Measurements from ENCODE around the gene TMEM218.

Gene TMEM218

GRCh38 chr11:125111343-125112207 lies at the start of gene TMEM218:
Gene TMEM218 (minus strand): TSS chr11:125111626. CDS start chr11:125102241, 9,385 bp downstream.
- TF ChIP-seq TSHZ2 (CRISPR knock-in tag; IDR thresholded peaks at IDR 0.05), result peak; percentile 17; the same call in 1 of the 2 replicates
- no peak for TF ChIP-seq ZFP30 (CRISPR knock-in tag; IDR thresholded peaks at IDR 0.05)
- TF ChIP-seq SNAI2 (CRISPR knock-in tag; IDR thresholded peaks at IDR 0.05), result 0 out of 2 replicates have a peak, but pooled peaks have one; percentile 48
- ATAC-seq, result peak; percentile 100

DNA sequence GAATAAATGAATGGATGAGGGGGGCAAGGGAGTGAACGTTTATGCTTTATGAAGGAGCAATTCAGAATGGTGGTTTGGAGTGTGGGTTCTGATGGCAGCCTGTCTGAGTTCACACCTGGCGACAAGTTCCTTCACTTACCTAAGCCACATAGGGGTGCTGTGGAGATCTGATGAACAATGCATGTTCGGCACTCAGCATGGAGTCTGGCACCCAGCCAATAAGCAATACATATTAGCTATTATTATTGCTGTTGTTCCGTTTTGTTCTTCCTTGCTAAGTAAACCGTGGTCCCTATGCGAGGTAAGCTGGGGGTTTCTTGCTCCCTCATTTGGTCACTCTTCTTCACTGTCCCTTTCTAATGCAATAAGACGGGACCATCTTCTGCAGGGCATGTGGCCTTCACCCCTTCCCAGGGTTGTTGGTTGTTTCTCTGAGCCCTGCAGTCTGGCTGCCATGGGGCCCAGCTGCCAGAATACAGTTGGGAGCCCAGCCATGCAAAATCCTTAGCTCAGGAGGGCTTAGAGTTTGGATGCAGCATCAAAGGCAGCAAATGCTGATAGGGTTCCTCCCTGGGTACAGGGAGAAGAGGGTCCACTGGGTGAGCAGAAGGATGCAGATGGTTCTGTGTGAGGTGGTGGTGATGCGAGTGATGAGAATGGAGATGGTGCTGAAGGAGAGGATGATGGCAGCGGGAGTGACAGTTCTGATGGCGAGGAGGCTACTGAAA lies 46.7 kb upstream of the TMEM218 start:
- no peak for TF ChIP-seq ZNF70 (CRISPR knock-in tag; IDR thresholded peaks at IDR 0.05)
- TF ChIP-seq ZFP30 (CRISPR knock-in tag; IDR thresholded peaks at IDR 0.05), result no peak
- TF ChIP-seq CSDC2 (CRISPR knock-in tag; IDR thresholded peaks at IDR 0.05), result no peak
- no peak for TF ChIP-seq RARB (CRISPR knock-in tag; IDR thresholded peaks at IDR 0.05)
- no peak for TF ChIP-seq TOX (CRISPR knock-in tag; IDR thresholded peaks at IDR 0.05; ENCODE audit: borderline replicate concordance)
- TF ChIP-seq TSHZ2 (CRISPR knock-in tag; IDR thresholded peaks at IDR 0.05), result no peak
- no peak for TF ChIP-seq BACH2 (CRISPR knock-in tag; IDR thresholded peaks at IDR 0.05; ENCODE audit: borderline replicate concordance)
- no peak for TF ChIP-seq ARNTL (CRISPR knock-in tag; IDR thresholded peaks at IDR 0.05; ENCODE audit: borderline replicate concordance, low read depth)
- ATAC-seq, result no peak

DNA sequence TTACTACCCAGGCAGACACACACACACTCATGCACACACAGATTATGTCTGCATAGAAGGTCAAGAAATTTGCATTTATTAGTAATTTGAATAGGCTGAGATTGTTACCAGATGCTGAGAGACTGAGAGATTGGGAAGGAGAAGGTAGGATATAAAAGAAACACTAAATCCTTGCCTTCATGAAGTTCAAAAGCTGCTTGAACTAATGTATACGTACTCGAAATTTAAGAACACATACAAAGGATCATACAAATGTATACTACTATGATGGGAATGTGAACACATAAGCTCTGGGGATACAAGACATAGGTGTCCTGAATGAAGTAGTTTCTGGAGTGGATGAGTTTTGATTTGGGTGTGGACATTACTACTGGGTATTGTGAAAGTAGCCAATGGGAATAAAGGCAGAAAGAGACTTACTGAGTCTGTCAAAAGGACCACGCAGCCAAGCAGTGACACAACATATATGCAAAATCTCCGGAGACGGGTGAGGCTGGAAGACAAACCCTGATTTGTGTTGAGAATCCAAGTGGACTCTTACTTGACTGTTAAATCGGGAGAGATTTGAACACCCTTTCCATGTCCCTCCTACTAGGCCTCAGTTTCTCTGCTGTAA lies 45.8 kb upstream of the TMEM218 start:
- TF ChIP-seq, protein P1, sequence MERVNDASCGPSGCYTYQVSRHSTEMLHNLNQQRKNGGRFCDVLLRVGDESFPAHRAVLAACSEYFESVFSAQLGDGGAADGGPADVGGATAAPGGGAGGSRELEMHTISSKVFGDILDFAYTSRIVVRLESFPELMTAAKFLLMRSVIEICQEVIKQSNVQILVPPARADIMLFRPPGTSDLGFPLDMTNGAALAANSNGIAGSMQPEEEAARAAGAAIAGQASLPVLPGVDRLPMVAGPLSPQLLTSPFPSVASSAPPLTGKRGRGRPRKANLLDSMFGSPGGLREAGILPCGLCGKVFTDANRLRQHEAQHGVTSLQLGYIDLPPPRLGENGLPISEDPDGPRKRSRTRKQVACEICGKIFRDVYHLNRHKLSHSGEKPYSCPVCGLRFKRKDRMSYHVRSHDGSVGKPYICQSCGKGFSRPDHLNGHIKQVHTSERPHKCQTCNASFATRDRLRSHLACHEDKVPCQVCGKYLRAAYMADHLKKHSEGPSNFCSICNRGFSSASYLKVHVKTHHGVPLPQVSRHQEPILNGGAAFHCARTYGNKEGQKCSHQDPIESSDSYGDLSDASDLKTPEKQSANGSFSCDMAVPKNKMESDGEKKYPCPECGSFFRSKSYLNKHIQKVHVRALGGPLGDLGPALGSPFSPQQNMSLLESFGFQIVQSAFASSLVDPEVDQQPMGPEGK (CRISPR knock-in tag; IDR thresholded peaks at IDR 0.05; ENCODE audit: borderline replicate concordance), result no peak
- TF ChIP-seq ZNF70 (CRISPR knock-in tag; IDR thresholded peaks at IDR 0.05) (no peak), BACH2 (CRISPR knock-in tag; IDR thresholded peaks at IDR 0.05; ENCODE audit: borderline replicate concordance) (no peak), PPARA (CRISPR knock-in tag; IDR thresholded peaks at IDR 0.05; ENCODE audit: borderline replicate concordance) (no peak), TOX (CRISPR knock-in tag; IDR thresholded peaks at IDR 0.05; ENCODE audit: borderline replicate concordance) (no peak)
- TF ChIP-seq, protein P2, sequence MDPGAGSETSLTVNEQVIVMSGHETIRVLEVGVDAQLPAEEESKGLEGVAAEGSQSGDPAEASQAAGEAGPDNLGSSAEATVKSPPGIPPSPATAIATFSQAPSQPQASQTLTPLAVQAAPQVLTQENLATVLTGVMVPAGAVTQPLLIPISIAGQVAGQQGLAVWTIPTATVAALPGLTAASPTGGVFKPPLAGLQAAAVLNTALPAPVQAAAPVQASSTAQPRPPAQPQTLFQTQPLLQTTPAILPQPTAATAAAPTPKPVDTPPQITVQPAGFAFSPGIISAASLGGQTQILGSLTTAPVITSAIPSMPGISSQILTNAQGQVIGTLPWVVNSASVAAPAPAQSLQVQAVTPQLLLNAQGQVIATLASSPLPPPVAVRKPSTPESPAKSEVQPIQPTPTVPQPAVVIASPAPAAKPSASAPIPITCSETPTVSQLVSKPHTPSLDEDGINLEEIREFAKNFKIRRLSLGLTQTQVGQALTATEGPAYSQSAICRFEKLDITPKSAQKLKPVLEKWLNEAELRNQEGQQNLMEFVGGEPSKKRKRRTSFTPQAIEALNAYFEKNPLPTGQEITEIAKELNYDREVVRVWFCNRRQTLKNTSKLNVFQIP (CRISPR knock-in tag; IDR thresholded peaks at IDR 0.05; ENCODE audit: borderline replicate concordance, low read depth), result no peak
- TF ChIP-seq, protein P3, sequence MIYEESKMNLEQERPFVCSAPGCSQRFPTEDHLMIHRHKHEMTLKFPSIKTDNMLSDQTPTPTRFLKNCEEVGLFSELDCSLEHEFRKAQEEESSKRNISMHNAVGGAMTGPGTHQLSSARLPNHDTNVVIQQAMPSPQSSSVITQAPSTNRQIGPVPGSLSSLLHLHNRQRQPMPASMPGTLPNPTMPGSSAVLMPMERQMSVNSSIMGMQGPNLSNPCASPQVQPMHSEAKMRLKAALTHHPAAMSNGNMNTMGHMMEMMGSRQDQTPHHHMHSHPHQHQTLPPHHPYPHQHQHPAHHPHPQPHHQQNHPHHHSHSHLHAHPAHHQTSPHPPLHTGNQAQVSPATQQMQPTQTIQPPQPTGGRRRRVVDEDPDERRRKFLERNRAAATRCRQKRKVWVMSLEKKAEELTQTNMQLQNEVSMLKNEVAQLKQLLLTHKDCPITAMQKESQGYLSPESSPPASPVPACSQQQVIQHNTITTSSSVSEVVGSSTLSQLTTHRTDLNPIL (CRISPR knock-in tag; IDR thresholded peaks at IDR 0.05; ENCODE audit: low read depth), result no peak
- ATAC-seq, result no peak

Measured in SK-N-SH treated with all-trans-retinoic acid at 6 μM for 48 hours (cell line).